Mucosa of gallbladder (tissue), 1 donor: ENCODE results near the gene IGDCC3. TPM values are rescaled to one million over a fixed set of nuclear protein-coding genes. Genes with fewer than 3 reads are reported as not detected.
A peak's percentile ranks its signal among the peaks of the same experiment; 100 is the strongest.

Experiments
- DNase-seq: peaks from one replicate; pipeline ENCODE4 v3.0.0-alpha.2; 2020; ENCODE audit warnings: low spot score
- total RNA-seq: library from RNA; stranded (reverse); gene quantifications from one replicate; pipeline ENCODE4 v1.2.1, GENCODE V29; 2021
- donor health status: DM: no; HTN: no; CAD: no.

The IGDCC3 gene
- total RNA-seq, 1 donor from 2014 or later: 0.69 TPM

DNA sequence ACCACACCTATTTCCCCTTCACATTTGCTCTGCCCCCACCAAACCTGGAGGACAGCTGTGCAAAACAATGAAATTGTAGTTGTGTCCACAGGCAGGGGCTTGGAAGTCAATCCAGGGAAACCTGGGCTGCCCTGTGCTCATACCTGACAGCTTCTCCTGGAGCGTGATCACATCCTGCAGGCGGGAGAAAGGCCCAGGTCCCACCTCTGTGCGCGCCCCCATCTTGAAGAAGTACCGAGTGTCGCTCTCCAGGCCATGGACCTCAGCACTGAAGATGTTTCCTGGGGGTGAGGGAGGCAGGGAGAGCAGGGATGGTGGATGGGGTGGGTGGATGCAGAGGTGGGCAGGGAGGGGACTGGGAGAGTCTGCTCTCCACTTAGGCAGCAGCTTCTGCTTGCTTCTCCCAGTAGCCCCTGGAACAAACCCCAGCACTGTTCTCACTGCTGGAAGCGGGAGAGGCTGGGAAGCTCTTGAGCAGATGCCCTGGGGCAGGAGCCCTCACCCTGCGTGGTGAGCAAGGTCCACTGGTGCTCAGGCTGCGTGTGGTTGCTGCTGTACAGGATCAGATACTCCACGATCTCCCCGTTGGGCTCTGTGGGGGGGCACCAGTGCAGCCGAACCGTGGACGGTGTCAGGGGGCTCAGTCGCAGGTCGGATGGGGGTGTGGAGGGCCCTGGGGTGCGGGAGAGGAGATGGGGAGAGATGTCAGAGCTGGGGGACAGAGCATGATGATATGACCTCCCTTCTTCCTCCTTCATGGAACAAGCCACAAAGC is 10.7 kb upstream of the IGDCC3 start:
- no peak for DNase-seq

DNA sequence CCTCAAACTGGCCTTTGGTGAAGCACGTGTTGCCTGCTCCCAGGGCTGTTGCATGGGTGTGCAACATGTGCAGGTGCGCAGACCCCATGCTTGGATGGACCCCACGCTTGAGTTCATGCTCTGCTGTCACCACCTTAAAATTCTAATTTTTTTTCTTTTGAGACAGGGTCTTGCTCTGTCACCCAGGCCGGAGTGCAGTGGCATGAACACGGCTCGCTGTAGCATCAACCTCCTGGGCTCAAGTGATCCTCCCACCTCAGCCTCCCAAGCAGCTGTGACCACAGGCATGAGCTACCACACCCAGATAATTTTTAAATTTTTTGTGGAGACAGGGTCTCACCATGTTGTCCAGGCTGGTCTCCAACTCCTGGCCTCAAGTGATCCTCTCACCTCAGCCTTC is 9.1 kb upstream of the IGDCC3 start:
- DNase-seq: no peak

DNA sequence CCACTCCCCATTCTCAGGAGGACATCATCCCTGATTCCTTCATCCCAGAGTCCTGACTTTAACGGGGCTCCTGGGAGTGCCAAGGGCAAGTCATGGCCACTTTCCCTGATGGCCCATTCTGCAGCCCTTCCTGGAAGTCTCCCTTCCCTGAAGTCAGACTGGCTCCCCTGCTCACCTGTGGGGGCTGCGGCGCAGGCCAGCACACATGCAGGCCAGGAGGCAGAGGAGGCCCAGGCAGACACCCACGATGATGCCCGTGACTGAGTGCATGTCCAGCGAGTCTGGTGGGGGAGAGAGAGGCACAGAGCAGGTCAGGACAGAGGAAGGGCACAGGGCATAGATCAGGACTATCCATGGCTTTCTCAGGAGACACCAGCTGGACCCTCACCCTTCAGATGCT is 8.6 kb upstream of the IGDCC3 start:
- DNase-seq: no peak

DNA sequence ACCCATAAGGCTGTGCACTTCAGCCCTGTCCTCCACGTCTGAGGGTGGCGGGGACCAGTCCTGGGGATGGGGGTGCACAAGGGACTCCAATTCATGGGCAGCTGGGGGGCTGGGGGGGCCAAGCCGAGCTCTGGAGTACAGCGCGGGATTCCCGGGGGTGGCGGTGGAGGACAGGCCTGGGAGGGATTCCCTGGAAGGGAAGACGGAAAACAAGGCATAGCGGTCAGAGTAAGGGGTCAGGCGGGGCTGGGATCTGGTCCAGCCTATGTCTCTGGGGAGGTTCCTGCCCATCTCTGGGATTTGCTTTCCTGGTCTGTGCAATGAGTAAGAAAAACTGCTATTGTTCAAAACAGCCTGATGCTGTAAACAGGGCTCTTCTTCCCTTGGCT is 8.1 kb upstream of the IGDCC3 start:
- peak; percentile 16 for DNase-seq

DNA sequence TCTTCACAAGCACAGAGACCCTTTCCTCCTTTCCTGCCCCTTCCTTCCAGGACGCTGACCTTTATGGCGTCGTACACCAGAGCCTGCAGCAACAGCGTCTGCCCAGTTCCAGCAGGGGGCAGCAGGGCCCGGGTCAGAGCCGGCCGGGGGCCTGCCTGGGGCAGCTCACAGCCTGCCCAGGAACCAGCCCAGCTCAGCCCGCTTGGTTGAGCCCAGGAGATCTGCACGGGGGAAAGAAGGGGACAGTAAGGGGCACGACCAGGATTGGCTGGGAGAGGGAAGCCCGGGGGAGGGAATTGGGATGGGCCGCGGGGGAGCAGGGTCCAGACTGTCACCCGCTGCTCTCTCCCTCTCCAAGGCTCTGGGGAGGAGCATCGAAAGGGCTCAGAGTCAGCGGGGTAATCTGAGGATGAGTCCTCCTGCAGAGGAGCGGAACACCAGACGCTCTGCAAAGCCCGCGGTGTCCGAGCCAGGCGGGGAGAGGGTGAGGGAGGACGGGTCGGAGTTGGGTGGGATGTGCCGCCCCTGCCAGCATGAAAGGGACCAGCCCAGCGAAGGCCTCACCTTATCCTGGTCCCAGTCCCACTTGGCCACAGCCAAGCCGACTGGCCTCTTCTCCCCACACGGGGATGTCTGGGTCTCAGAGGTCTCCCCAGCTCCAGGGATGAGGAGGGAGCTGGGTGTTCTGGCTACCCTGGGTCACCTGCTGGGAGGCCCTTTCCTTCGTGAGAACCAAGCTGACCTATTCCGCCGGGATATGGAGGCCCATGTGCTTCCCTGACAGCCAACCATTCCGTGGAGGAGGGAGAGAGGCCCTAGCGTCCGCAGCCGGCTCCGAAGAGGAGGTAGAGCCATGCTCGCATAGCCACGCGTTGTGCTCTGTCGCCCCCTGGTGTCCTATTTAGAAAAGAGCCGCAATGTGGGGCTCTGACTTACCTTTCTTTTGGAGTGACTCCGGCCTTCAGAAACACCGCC is 7.4 kb upstream of the IGDCC3 start:
- peak; percentile 87 for DNase-seq

DNA sequence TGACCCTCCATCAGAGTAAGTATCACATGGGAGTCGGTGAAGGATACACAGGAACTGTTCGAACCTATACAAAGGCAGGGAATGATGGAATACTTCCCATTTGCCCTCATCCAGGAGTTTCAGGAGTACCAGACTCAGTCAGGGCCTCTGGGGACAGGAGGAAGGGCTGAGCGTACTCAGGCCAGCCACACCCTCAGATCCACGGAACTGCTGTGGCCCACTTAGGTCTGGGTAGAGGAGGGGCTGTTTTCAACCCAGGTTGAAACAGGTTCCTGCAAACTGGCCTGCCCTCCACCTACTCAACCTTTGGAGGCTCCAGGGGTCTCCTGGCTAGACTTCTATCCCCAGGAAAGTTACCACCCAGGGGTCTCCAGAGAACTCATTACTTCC is 6.7 kb upstream of the IGDCC3 start:
- DNase-seq: no peak

DNA sequence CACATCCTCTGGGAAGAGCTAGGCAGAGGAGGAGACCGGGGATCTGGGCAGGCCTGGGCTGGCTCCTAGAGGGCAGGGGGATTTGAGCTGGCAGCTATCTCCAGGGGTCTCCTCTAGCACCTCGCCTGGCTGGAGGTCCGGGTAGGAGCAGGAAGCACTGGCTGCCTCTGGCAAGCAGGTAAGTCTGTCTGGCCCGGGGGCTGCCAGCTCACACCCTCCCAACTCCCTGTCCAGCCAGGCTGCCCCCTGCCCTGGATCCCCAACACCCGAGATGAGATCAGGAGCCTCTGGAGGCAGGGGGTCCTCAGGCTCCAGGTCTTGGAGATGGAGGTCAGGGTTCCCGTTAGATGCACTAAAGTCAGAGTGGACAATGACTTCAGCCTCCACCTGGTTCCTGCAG is 6.2 kb upstream of the IGDCC3 start:
- no peak for DNase-seq

DNA sequence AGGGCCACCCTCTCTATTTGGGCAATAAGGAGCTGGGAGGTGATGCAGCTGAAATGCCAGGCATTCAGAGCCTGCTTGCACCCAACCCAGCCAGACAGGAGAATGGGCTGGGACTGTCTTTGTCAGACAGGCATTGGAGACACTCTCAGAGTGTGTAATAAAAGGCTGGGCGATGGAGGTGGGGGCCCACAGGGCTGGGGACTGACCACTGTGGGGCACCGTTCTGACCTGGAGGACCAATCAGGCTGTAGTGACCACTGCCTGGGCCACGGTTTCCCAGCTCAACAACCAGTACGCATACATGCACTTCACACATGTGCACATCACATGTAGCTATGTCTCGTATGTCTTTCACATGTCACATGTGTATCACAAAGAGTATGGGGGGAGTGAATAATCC is 5.7 kb upstream of the IGDCC3 start:
- no peak for DNase-seq

DNA sequence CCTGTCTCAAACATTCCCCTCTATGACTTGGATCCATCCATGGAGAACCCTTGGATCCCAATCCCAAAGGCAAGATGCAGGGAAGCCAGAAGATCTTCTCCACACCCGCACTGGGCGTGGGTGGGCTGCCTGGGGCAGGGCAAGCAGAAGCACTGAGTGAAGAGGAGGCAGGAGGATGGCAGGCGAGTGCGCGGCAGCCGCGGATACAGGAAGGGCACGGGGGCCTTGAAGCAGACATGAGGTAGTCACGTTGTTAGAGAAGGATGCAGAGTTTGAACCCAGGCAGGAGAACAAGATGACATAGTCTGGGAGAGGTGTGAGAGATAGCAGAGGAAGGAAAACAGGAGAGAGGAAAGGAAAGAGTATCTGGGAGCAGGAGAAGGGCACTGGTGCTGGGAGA is 5.1 kb upstream of the IGDCC3 start:
- no peak for DNase-seq

DNA sequence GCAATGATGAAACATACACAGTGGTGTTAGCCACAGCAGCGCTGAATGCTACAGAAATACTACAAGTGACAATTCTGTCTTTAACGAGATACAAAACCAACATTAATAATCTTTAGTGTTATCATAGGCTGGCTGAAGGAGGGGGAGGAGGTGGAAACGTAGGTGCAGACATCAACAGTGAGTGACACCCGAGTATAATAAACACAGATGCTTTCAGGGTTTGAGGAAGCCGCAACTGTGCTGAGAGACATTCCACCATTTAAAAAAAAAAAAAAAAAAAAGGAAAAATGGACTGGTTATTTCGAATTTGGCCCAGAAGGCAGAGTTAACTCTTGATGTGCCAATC is 4.3 kb upstream of the IGDCC3 start:
- DNase-seq: no peak

DNA sequence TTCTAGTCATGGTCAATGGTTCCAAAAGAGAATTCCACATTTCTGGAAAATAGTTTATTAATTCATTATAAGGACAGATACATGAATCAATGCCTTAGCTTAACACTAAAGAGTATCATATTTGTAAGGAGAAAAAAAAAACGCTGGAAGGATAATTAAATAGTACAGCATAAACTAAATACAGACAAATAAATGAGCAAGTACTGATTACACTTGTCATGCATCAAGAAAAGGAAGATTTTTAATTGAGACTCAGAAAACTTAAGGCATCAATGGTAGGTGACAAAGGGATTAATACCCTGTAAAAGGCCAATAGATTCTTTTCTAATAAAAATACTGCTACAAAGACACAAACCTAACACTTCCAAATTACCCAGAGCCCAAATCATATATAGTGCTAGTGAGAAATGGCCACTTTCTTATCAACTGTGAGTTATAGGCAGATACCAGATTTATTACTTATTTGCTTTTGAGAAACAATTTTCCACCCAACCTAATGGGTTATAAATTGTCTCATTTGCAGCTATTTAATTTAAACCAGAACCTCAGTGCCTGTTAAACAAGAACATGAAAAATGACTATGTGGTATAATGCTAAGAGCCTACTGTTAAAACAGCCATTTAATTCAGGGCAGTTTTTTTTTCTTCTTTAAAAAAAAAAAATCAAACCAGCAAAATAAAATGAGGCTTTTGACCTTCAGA is 3.8 kb upstream of the IGDCC3 start:
- no peak for DNase-seq

DNA sequence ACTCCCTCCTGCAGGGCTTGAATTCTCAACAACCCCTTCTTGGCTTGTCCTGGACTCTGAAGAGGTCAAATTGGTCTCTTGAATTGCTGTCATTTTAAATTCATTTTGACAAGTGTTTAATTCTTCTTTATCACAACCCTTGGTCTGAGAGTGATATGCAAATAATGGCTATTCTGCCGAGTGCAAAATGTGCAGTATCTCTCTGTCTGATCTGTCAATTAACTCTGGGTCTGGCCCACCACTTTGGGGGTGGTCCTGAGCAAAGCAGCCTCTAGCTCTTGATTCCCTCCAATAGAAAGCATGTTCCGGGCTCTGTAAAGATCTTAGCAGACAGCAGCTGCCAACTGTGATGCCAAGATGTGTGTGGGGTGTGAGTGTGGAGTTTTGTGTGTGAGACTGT is 2.2 kb upstream of the IGDCC3 start:
- DNase-seq: no peak

DNA sequence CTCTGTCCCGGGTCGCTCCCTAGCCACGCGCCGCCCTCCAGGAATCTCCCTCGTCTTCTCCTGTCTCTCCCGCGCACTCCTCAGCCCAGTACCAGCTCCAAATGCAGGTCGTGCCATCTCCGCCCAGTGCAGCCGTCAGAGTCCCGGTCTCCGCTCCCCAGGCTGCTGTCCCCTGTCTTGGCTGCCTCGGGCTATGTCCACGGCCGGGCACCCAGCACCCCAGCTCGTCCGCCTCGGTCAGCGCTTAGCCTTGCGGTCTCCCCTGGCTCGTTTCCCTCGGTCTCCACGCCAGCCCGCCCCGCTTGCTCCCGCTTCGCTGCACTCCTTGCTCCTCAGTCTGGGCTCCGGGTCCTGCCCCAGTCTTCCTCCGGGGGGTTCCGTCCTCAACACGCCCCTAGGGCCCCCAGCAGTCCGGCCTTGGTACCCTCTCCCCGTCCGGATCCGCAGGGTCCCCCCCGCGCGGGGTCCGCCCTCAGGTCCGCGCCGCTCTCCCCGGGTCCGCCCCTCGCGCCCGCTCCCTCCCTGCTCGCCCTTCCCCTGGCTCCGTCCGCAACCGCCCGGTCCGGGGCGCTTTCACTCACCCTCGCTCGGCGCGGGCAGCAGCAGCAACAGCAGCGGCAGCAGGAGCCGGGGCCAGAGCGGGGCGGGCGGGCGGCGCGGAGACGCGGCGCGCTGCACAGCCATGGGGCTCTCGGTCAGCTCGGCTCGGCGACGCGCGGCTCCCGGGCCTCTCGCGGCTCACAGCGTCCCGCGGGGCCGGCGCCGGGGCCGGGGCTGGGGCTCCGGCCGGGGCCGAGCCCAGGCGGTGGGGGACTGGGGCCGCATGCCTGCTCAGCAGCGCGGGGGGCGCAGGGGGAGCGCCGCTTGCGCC is 462 bp downstream of the IGDCC3 start:
- no peak for DNase-seq

DNA sequence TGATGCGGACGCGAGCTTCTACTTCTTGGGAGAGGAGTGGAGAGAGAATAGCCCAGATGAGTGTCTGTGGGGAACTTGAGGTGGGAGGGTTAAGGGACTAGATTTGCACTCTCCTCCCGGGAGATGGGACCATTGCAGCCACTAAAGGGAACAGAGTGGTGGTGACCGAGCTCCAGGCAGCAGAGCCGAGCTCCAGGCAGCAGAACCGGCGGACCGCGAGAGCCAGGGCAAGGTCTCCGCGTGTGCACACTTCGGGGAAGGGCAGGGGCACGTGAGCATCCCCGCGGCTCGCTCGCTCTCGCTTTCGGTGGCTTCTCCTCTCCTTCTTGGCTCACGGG is 1.1 kb downstream of the IGDCC3 start:
- DNase-seq: no peak

DNA sequence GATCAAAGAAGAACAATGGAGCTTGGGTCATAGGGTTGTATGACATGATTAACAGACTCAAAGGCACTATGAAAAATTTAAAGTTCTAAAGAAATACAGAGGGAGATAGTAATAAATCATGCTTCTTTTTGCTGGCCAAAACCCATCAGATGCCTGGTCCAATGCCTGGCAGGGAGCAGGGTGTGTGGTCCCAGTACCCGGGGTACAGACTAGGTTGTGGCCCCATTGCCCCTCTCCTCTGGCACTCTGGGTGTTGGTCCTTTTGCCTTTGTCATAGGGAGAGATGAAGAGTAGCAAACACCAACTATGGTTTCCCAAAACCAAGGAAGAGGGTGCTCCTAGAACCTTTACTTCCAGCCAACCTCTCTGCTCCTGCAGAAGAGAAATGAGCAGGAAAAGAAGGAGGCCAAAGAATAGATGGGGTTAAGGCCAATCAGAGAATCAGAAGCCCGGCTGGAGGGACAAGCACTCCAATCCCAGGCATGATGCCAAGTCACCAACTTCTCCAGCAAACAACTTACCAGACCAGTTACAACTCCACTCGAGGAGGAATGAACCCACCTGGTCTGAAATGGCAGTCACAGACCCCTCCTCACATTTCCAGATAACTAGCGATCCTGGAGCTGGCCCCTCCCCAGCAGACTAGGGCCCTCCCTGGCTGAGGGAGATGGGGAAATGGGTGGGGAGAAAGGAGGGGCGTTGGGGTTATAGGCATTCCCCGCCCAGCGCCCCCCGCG is 1.8 kb downstream of the IGDCC3 start:
- no peak for DNase-seq

DNA sequence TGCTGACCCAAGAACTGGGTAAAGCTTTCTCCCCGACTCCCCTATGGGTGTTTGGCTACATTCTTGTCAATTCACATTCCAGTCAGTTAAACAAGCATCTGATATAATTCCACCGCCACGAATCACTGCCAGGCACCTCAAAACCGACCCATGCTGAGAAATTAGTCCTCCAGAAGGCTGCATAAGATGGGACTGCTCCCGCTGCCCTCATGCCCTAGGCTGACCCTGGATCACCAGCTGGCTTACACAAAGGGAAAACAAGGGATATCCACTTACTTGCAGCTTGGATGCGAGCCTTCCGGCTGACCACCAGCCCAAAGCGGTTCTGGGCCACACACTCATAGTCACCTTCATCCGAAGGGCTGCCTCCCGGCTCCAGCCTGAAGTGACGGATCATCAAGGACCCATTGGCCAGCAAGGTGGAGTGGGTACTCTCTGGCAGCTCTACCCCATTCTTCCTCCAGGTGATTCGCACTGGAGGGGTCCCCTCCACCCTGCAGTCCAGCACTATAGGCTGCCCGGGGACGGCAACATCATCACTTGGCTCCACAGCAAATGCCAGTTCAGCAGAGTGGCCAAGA is 2.9 kb downstream of the IGDCC3 start:
- no peak for DNase-seq

DNA sequence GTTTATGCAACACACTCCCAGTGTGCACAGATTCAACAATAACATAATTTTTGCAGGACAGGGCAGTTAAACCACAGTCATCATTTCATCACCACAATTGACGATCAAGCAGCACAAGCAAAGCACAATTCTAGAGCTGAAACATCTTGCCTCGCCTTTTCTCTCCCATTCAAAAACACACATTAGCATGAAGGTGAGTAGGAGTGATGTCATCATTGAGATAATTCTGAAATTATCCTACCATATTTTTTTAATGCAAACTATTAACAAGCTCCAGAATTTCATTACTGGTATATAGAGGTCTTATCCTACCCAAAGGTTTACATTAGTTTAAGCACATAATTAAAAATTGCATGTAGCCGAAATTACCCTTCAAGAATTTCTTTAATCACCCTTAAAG is 3.5 kb downstream of the IGDCC3 start:
- no peak for DNase-seq

DNA sequence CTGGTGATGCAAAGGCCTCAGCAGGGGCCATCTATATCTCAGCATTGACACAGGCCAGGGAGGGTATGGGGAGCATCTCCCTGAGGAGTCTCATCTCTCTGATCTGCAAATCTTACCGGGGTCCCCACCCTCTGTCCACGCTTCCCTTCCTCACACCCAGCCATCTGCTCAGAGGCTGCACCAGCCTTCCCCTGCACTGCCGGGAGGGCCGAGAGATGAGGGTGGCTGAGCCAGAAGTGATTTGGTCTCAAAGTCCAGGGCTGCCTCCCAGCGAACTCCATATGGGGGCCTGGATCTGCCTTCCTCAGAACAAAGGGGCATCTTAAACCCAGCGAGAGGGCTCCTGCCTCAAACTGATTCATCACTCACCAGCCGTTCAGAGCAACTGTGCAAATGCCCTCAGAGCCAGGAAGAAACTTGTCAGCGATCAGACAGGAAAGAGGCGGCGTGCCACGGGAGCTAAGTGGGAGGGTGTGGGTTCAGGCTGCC is 4.6 kb downstream of the IGDCC3 start:
- no peak for DNase-seq

DNA sequence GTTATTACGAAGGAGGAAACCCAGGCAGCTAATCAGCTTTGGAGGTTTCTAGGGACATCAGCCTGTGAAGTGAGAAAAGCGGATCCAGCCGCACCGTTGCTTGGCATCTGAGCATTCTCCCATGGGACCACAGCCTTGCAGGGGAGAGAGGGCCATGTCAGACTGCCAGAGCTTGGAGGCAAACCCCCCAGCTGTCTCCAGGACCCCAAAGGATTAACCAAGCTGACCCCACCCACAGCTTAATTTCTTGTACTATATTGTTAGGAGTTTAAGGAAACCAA is 5.1 kb downstream of the IGDCC3 start:
- DNase-seq: no peak

DNA sequence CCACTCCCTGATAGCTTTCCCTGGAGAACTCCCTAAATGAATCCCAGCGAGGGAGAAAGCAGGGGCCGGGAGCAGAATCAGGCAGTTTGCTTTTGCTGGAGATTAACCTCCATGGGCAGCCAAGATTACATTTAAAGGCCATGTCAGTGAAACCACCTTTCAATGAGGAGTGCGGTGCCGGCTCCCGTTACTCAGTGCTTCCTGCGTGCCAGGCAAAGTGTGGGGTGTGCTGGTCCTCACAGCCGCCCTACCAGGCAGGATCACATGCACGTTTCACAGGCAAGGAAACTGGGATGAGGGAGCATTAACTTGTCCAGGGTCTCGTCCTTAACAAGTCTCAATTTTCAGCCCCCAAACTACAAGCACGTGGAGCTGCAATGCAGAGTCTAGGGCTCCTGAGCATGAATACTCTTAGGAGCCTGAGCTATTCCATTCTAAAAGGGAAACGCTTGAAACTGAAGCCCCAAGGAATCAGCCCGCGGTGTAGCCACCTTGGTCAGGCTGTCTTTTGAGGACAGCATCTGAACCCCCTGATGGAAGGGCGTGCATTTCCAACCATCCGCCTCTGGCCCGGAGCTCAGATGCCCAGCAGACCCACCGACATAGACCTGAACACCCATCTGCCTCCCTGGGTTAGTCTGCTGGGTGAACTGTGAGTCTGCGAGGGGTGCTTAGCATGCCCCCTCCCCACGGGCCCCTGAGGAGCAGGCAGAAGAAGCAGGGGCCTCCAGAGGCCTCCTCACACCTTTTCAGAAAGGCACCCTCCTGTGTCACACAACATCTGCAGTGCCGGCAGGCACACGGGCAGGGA is 5.6 kb downstream of the IGDCC3 start:
- no peak for DNase-seq
